Effector CD8-positive, alpha-beta T cell (primary cell): ENCODE data around the gene RGS17.

ENCODE experiments used
- DNase-seq: peaks from one replicate; lab custom pipeline; 2025; lab: John Stamatoyannopoulos, UW

Gene RGS17

DNA sequence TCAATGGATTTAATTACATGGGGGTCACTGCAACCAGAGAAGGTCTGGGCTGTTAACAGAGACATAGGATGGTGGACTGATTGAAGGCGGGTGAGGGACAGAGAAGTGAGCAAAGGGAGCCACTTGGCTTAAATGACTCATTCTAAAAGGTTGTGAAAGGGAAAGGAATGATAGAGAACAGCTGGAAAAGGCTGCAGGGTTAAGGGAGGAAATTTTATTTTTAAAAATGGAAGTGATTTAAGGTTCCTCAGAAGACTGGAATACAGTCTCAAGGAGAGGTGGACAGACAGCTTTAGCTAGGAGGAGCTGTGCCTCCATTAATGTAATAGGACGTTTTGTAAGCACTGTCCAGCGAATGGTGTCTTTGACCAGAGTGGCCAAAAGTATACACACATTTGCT is 46.7 kb downstream of the RGS17 start:
- no peak for DNase-seq

DNA sequence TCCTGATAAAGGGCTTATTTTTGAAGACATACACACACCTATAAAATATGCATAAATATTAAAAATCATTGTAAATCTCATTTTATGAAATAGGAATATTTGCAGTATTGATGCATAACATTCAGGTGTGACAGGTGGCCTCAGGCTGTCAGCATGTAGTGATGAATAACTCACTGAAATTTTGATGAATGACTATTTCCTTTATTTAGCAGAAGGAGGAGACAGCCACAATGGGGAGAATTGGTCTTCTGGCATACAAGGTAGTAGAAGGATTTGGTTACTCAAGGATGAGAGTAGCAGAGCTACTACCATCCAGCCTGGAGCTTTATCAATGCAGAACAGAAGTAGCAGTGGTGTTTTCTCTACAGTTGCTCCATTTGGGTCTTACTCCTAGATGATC is 47.2 kb downstream of the RGS17 start:
- DNase-seq = no peak

GRCh38 chr6:153081914-153082313 is 49.2 kb downstream of the RGS17 start:
- DNase-seq = no peak

GRCh38 chr6:153076431-153076830 is 54.7 kb downstream of the RGS17 start:
- DNase-seq = no peak

GRCh38 chr6:153074761-153075160 is 56.3 kb downstream of the RGS17 start:
- DNase-seq = no peak

DNA sequence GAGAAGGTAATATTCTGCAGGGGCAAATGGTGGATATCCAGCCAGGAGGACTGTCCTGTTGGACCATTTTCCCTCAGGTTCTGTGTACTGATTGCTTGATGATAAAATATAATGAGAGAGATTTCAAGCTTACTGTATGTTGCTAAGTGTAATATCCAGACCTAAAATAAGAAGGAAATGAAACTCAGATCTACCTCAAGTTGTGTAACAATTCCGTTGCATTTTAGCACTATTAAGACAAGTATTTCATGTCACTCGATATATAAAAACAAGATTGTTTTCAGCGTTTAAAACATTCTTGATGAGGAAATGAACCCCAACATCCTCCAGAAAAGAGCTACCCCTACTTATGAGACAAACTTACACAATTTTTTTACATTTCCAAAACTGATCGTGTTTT is 57.2 kb downstream of the RGS17 start:
- no peak for DNase-seq

GRCh38 chr6:153070756-153071155 is 60.3 kb downstream of the RGS17 start:
- DNase-seq = no peak

- no peak for DNase-seq
Observed at GRCh38 chr6:153069897-153070296, 61.2 kb downstream of the RGS17 start.

DNA sequence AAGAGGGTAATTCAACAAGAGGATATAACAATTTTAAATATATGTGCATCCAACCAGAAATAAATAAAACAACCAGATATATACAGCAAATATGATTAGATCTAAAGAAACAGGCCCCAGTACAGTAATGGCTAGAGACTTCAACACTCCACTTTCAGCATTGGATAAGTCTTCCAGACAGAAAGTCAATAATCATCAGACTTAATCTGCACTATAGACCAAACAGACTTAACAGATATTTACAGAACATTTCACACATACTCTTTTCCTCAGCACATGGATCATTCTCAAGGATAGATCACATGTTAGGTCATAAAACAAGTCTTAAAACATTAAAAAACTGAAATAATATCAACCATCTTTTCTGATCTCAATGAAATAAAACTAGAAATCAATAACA is 65.9 kb downstream of the RGS17 start:
- DNase-seq = no peak

GRCh38 chr6:153063936-153064335 is 67.1 kb downstream of the RGS17 start:
- no peak for DNase-seq

DNA sequence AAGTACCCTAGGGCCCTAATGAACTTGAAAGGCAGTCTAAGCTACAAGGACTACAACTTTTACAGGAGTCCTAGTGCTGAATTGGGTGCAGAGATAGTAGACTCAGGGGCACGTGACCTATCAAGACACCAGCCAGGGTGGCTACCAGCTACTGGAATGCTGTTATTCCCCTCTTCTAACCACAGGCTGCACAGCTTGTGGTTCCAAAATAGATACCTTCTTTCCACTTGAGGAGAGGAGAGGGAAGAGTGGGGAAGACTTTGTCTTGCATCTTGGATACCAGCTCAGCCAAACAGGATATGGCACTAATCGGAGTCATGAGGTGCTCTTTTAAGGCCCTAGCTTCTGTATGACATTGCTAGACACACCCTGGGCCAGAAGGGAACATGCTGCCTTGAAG is 68.6 kb downstream of the RGS17 start:
- no peak for DNase-seq

DNA sequence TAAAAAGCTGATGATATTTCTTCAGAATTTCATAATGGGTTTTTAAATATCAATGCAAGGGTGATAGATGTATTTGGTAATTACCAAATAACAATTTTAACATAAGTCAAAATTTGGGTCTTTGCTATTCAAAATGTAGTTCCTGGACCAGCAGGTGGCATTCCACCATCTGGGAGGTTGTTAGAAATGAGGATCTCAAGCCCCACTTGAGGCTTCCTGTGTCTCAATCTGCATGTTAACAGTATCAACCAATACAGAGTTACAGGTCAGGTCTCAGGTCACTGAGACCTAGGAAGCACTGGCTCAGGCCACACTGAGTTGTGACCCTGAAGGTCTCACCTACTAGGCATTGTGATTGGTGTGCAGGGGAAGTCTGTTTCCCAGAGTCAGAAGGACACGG is 71.3 kb downstream of the RGS17 start:
- no peak for DNase-seq

GRCh38 chr6:153059311-153059710 is 71.8 kb downstream of the RGS17 start:
- DNase-seq = no peak

DNA sequence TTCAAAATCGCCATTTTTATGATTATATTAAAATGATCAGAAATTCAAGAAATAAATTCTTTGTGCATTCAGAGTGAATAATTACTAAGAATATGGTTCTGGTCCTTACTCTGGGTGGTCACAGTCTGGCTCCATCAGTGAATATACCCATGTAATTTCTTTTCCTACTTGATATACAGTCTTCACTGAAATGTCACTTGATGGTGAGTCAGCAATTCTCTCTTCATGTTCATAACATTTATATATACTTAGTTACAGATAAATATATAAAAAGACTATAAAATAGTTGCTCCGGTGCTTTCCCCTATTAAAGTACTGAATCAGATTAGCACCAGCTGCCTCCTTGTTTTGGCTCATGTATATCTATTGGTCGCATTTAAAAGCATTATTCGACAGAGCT is 72.2 kb downstream of the RGS17 start:
- no peak for DNase-seq

- no peak for DNase-seq
Observed at GRCh38 chr6:153058291-153058690, 72.8 kb downstream of the RGS17 start.

DNA sequence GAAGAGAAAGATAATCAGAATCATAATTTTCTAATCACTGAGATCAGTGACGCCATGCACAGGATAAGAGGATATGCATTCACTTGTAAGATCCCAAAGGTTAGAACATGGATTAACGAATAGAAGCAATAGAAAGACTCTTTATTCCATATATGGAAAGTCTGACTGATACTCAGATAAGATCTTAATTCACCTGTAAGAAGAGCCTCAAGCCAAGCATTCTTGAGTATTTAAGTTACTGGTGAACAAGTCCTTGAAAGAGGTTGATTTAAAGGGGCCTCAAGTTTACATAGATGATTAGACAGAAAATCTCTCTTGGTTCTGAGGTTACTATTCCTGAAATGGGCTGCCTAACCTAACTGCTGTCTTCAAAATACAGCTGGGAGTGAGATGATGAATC is 74.8 kb downstream of the RGS17 start:
- DNase-seq = no peak

DNA sequence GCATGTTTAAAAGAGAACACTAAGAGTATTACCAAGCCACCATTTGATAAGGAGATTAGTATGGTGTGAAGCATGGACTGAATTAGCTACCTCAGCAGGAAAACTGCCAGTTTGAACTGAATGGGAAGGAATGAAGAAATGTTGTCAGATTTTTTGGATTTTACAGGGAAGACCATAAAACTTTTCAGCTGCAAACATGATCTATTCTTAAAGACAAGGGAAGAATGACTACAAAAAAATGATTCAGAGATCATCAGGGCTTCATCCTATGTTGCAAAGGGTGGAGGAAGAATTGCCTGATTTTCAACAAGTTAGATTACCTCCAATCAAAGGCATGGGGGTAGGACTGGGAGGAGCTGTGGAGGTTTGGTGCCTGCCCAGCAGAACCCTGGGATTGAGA is 79.3 kb downstream of the RGS17 start:
- DNase-seq = no peak

GRCh38 chr6:153048631-153049030 is 82.5 kb downstream of the RGS17 start:
- DNase-seq = no peak

DNA sequence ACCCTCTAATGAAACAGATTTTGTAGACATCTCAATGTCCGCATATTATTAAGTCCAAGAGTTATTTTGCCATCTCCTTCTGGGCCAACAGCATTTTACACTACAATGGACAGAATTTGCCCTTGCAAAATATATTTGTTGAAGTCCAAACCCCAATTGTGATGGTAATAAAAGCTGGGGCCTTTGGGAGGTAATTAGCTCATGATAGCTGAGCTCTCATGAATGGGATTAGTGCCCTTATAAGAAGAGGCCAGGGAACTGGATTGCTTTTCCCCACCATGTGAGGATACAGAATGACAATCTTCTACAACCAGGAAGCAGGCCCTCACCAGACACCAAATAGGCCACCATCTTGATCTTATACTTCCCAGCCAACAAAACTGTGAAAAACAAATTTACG is 83.7 kb downstream of the RGS17 start:
- no peak for DNase-seq

DNA sequence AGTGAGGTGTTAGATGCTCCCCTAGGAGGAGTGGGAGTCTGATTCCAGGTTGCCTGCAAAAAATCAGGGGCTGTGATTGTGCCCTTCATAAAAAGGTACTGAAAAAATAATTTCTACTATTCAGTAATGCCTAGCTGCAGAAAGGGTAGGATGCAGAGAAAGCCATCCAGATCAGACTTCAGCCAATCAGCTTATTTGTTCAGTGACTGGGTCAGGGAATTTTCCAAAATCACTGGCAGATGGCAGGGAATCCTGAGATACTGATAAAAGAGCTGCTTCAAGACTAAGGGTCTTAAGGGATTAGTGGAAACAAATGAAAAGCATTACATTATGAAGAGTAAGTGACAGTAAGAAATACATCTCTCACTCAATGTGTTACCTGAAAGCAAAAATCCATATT is 85.8 kb downstream of the RGS17 start:
- DNase-seq = no peak

- DNase-seq = no peak
Observed at GRCh38 chr6:153044295-153044694, 86.8 kb downstream of the RGS17 start.

DNA sequence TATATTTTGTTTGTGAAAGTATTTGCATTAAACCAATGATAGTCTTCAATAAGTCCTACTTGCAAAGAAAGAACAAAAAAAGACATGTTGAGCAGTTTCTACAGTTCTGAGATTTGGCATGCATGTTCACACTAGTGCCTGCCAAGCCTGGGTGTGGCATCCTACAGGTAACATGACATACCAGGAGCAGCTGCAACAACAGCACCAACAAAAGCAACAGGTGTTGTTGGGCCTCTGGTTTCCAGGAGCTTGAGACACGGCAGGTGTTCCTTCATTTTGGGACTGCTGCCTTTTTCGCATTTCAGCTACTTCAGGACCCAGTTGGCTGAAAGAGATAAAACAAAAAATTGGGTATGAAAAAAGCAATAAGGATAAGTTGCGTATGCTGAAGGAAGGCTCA is 87.4 kb downstream of the RGS17 start:
- DNase-seq = no peak

- no peak for DNase-seq
Observed at GRCh38 chr6:153038378-153039057, 92.6 kb downstream of the RGS17 start.

DNA sequence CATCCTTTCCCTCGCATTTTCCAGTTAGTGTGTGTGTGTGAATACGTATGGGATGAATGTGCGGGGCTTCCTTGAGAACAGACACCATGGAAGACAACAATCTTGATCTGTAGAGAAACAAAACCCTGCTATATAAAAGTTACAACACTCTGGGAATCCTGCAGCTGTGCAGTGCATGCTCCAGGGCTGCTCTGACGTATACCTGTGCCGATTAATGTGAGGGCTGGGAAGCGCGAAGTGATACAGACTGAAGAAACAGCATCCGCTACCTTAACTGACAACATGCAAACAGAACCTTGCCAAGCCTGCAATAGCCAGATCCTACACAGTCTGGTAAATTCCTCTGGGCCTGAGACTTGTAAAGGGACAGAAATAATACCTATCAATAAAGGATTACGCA is 96.9 kb downstream of the RGS17 start:
- DNase-seq = no peak
